ENCODE measurements around the gene IRF5. TPM values are rescaled to one million over a fixed set of nuclear protein-coding genes. Genes with fewer than 3 reads are reported as not detected.

Gene IRF5
- total RNA-seq, 4 donors from 2014 or later = 8.9 to 22.8 (median 18.6) TPM

- no peak for TF ChIP-seq EP300 (IDR thresholded peaks at IDR 0.05)
- TF ChIP-seq POLR2AphosphoS5 (IDR thresholded peaks at IDR 0.05) = no peak
- no peak for TF ChIP-seq POLR2A (IDR thresholded peaks at IDR 0.05)
- no peak for TF ChIP-seq CTCF (IDR thresholded peaks at IDR 0.05)
- Histone ChIP-seq H3K4me1 (peaks cover 19% of the 10 kb centered on the region), H3K36me3 (no peaks in the 10 kb centered on the region), H3K27ac (no peak overlapping the region), H3K9me3 (no peaks in the 10 kb centered on the region), H3K4me3 (peak overlapping the region; percentile 36), H3K27me3 (peaks cover 47% of the 10 kb centered on the region)
- WGBS = 7% methylated on average over 28 of the region's 34 CpGs
- DNase-seq (ENCODE audit: low spot score in 2 of 2) = peak in 1 of 2 donors; percentile 49
These were observed 22.4 kb upstream of the IRF5 start for GRCh38 chr7:128915271-128915819.

- peak in 1 of 2 donors; percentile 55 for DNase-seq (ENCODE audit: low spot score in 2 of 2)
- no peaks in the 10 kb centered on the region for H3K9me3 ChIP-seq
- no peak for TF ChIP-seq POLR2AphosphoS5 (IDR thresholded peaks at IDR 0.05)
- TF ChIP-seq EP300 (IDR thresholded peaks at IDR 0.05) = no peak
- TF ChIP-seq CTCF (IDR thresholded peaks at IDR 0.05) = no peak
- TF ChIP-seq POLR2A (IDR thresholded peaks at IDR 0.05) = no peak
- H3K4me1 ChIP-seq = peaks cover 15% of the 10 kb centered on the region
- no peak overlapping the region for H3K27ac ChIP-seq
- peak overlapping the region; percentile 36 for H3K4me3 ChIP-seq
- no peaks in the 10 kb centered on the region for H3K36me3 ChIP-seq
- 53% methylated on average over 21 of the region's 69 CpGs for WGBS
- H3K27me3 ChIP-seq = peaks cover 45% of the 10 kb centered on the region
These were observed 21.7 kb upstream of the IRF5 start for GRCh38 chr7:128915841-128916642.

GRCh38 chr7:128916643-128916915 lies 21.1 kb upstream of the IRF5 start:
- DNase-seq (ENCODE audit: low spot score in 2 of 2) = no peak
- H3K9me3 ChIP-seq = no peaks in the 10 kb centered on the region
- no peak overlapping the region for H3K4me3 ChIP-seq
- 87% methylated on average over 7 of the region's 7 CpGs for WGBS
- no peaks in the 10 kb centered on the region for H3K36me3 ChIP-seq
- peaks cover 48% of the 10 kb centered on the region for H3K27me3 ChIP-seq
- H3K27ac ChIP-seq = no peak overlapping the region
- TF ChIP-seq POLR2AphosphoS5 (IDR thresholded peaks at IDR 0.05) (no peak), EP300 (IDR thresholded peaks at IDR 0.05) (no peak), POLR2A (IDR thresholded peaks at IDR 0.05) (no peak), CTCF (IDR thresholded peaks at IDR 0.05) (no peak)
- H3K4me1 ChIP-seq = peaks cover 15% of the 10 kb centered on the region

- H3K9me3 ChIP-seq = no peaks in the 10 kb centered on the region
- 90% methylated on average over 2 of the region's 2 CpGs for WGBS
- H3K4me1 ChIP-seq = peaks cover 15% of the 10 kb centered on the region
- H3K27me3 ChIP-seq = peaks cover 54% of the 10 kb centered on the region
- H3K27ac ChIP-seq = no peak overlapping the region
- DNase-seq (ENCODE audit: low spot score in 2 of 2) = peak in 1 of 2 donors; percentile 48
- H3K4me3 ChIP-seq = no peak overlapping the region
- H3K36me3 ChIP-seq = no peaks in the 10 kb centered on the region
- no peak for TF ChIP-seq POLR2A (IDR thresholded peaks at IDR 0.05)
These were observed 20.6 kb upstream of the IRF5 start for GRCh38 chr7:128917122-128917521.

- Histone ChIP-seq H3K4me3 (no peak overlapping the region), H3K9me3 (no peaks in the 10 kb centered on the region), H3K27ac (no peak overlapping the region), H3K36me3 (no peaks in the 10 kb centered on the region), H3K4me1 (peaks cover 15% of the 10 kb centered on the region), H3K27me3 (peaks cover 60% of the 10 kb centered on the region)
- TF ChIP-seq POLR2AphosphoS5 (IDR thresholded peaks at IDR 0.05) = no peak
- 75% methylated on average over 8 of the region's 8 CpGs for WGBS
- peak in 1 of 2 donors; percentile 19 for DNase-seq (ENCODE audit: low spot score in 2 of 2)
These were observed 19.6 kb upstream of the IRF5 start for GRCh38 chr7:128918016-128918665.

GRCh38 chr7:128919241-128919640 lies 18.5 kb upstream of the IRF5 start:
- 64% methylated on average over 6 of the region's 6 CpGs for WGBS
- Histone ChIP-seq H3K4me1 (peaks cover 15% of the 10 kb centered on the region), H3K36me3 (no peaks in the 10 kb centered on the region), H3K9me3 (no peaks in the 10 kb centered on the region), H3K27me3 (peaks cover 54% of the 10 kb centered on the region), H3K4me3 (no peak overlapping the region), H3K27ac (no peak overlapping the region)
- DNase-seq (ENCODE audit: low spot score in 2 of 2) = peak in 1 of 2 donors; percentile 57
- TF ChIP-seq CTCF (IDR thresholded peaks at IDR 0.05) (no peak), EP300 (IDR thresholded peaks at IDR 0.05) (no peak), POLR2A (IDR thresholded peaks at IDR 0.05) (no peak), POLR2AphosphoS5 (IDR thresholded peaks at IDR 0.05) (no peak)

Measured in suprapubic skin (tissue), 4 donors.